GM18499 (cell line): ENCODE measurements around the gene FRAS1.
"Not testable (repeated sequence)": the region's sequence is repeated elsewhere in the genome, so short reads cannot be mapped to it uniquely, and the experiment has no call there.

Source experiments
- ATAC-seq: cut with Tn5 transposase; IDR thresholded peaks from one replicate; pipeline ENCODE4 v1.9.1; 2021; ENCODE audit warnings: moderate number of reproducible peaks; ENCODE audit not compliant: insufficient read depth, unreplicated experiment

Gene FRAS1

DNA sequence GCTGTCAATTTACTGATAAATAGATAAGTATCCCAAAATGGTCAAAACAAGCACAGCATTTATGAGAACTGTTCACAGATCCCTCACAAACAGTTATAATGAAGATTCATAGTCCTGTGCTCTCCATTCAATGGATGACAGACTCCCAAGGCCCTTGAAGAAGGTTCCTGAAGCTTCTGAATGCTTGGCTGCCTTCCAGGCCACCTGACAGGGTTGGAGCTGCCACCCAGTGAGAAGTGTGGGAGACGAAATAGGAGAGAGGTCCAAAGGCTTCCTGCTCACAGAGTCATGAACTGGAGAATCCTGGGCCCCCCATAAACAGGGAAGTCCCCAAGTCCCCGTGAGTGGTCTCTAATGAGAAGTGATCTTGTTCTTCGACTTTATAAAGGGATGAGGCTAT, 468.4 kb downstream of the FRAS1 start:
- ATAC-seq = no peak

DNA sequence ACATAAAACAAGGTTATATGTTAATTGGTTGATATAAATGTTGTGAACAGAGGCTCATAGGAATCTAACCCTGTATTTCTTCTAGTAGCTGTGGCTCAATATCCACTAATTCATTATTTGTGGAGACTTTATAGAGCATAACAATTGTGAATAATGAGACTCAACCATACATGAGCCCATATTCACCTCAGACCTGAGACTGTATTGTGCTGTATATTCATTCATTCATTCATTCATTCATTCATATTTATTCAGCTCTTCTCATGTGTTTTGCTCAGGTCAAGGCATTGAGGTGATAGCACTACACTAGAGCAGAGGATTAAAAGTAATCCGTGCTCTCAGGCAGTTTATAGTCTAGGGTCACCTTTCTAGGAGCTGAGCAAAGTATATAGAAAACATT, 470.0 kb downstream of the FRAS1 start:
- ATAC-seq = no peak

DNA sequence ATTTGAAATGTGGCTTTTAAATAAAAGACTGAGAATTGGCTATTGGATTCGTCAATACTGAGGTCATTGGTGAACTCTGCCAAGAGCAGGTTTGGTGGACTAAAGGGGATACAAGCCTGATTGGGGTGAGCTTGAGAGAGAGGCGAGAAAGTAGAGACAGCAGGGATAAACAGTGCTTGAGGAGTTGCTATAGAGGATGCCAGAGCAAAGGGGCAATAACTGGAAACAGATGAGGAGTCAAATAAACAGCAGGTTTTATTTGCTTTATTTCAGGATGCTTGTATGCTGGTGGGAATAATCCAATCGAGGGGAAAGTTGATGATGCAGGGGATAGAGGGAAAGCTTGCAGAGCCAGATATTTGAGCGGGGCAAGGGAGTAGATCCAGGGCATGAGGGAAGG, 470.4 kb downstream of the FRAS1 start:
- ATAC-seq = no peak

DNA sequence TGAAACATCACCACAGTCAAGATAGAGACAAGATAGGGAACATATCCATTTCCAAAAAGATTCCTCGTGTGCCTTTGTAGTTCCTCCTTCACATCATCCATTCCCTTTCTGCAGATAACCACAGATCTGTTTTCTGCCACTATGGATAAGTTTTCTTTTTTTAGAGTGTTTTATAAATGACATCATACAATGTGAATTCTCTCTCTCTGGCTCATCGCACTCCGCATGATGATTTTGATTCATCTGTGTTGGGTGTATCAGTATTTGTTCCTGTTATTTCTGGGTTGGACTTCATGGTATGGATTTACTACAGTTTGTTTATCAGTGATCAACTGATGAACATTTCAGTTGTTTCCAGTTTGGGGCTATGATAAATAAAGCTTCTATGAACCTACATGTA, 471.2 kb downstream of the FRAS1 start:
- no peak for ATAC-seq

DNA sequence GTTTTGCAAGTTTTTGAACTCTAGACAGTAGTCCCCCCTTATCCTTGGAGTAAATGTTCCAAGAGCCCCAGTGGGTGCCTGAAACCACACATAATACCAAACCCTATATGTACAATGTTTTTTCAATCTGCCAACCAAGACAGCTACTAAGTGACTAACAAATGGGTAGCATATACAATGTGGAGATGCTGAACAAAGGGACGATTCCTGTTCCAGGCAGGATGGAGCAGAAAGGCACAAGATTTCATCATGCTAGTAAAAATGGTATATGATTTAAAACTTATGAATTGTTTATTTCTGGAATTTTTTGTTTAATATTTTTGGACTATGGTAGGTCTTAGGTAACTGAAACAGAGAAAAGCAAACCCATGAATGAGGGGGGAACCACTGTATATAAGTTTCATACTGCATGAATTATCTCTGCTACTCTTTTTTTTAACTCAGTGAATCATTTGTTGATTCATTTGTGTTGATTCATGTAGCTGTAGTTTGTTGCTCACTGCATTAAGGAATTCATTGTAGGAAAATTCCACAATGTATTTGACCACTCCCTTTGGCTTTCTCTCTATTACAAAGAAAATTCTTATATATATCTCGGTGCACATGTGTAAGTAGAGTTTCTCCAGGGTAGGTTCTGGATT, 472.6 kb downstream of the FRAS1 start:
- ATAC-seq = no peak

DNA sequence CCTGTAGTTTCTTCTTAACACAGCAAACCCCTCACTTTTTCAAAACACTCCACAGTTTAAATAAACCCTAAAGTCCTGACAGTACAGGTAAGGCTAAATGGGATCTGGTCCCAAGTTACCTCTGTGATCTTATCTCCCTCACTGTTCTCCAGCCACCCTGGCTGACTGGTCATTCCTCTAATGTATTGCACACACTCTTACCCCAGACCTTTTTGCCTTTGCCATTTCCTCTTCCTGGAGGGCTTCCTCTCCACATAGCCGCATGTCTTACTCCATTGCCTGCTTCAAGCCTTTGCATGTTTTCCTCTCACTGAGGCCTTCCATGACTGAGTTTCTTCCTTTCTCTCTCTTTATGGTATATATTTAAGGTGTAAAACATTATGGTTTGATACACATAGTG, 474.9 kb downstream of the FRAS1 start:
- ATAC-seq = no peak

DNA sequence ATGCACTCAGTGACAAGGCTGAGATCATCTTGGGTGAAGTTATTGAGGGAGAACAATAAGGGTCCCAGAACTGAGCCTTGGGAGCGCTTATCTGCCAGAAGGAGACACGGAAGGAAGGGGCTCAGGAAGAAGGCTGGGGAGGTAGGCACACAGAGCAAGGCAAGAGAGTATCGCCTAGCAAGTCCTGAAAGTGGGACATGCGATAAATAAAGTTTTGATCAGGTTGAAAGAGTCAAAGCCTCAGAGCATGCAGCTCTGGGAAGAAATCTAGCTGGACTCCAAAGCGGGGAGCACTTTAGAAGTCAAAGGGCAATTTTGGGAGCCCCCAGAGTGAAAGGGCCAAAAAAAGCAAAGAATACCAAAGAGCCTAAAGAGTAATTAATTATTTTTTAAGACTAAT, 476.7 kb downstream of the FRAS1 start:
- no peak for ATAC-seq

DNA sequence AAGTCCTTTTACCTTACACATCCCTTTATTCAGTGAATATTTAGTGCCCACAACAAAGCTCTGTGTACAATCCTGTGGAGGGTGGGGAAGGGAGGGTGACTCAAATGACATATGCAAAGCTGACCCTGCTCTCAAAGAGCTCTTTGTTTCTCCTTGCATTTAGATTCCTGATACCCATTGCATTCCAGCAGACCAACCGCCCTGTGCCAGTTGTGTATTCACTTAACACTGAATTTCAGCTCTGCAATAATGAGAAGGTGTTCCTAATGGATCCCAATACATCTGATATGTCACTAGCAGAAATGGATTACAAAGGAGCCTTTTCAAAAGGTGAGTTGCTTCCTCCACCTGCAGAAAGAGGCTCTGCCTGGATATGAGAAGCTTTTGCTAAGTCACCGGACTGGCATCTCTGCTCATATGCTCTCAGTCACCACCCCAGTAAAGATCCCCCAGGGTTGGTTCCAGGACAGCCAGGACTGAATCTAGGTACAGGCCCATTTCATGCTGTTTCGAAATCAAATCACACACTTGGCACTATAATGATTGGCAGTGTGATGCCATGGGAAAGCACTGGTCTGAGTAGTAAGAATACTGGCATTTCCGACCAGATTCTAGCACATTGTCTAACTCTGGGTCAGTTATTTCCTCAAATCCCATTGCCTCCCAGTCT, 477.3 kb downstream of the FRAS1 start:
- no peak for ATAC-seq

DNA sequence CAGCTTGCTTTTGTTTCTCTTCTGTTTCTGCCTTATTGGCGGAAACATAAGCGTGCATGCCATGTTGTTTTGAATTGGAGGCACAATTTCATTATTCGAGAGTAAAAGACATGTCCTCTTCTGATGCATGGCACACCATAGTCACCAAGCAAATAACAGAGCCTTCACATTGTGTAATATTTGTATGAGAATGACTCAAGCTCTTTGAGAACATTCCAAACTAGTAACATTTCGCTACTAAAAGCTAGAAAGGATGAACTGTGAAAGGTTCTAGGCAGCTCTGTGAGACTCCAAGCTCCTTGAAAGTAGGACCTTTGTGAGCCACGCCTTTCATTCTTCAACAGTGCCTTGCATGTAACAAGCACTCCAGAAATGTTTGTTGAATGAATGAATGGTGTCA, 485.2 kb downstream of the FRAS1 start:
- no peak for ATAC-seq

DNA sequence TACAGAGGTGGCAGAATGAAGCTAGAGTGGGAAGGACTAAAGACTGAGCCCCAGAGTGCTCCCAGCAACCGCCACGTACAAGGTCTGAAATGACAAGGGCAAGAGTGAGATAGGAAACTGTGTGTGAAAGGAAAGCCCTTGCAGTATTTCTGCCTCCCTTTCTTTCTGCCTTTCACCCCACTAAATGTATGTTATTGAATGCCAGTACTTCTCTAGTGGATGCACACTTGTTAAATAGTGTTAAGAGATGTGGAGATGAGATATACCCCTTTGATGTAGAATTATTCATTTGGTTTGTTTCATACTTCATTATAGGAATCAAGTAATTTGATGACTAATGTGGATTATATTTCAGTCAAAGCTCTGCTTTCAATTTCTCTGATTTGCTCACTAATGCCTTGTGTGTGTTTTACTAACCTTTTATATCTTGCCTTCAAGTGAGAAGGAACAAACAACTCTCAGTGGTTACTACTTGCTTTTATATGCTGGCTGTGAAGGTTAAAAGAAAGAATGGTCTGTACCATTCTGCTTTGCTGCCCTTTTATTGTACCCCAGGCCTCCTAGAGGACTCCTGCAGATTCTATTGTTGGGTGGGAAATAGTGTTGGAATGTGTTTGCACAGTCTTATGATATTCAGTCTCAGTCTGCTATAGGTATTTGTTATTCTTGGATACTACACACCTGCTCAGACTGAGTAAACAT, 486.5 kb downstream of the FRAS1 start:
- no peak for ATAC-seq

DNA sequence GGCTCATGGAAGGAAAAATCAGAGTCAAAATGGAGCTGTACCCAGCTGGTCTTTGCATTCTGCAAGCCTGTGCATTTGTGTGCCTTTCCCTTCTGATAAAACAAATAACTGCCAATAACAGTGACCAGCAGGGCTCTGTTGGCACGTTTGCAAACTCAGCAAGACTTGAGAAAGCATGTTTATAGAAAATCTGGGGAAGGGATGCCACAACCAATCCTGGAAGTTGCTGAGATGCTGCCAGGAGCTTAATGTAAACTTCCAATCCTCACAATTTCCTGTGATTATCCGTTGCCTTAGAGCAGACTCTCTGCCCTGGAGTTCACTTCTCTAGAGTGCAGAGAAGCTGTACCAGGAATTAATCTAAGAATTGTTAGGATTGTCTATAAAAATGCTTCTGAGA, 487.6 kb downstream of the FRAS1 start:
- no peak for ATAC-seq

DNA sequence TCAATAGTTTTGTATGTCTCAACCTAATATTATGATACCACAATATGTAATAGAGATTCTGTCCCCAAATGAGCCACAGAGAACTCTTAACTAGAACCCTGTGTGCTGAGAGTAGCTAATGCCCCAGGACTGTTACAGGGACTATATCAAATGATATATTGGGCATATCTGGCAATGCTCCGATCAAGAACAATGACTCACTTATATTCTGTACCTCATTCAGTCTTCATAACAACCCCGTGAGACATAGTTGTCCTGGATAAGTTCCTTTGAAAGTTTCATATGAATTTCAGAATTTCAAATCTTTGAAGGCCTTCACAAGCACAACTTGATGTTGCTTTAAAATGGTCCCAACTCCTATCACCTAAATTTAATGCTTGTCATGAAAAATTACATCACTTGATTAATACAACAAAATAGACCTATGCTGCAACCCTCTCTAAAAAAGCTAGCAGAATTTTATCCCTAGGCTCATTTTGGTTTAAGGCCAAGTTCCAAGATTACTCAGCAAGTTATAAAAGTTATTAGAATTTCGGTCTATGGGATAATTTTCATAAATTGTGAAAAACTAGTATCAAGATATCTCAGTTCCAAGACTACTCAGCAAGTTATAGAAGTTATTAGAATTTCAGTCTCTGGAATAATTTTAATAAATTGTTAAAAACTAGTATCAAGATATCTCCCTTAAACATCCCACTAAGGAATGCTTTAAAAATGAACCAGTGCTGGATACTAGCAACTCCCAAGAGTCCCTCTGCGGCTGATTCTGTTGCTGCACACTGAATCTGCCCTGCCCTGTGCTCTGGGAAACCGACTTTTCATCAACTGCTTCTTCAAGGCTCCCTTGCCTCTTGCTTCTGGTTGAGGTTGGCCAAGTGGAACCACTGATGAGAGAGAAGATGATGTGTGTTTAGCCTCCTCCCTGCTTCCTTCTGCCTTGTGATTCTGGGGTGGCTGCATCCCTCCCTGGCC, 488.4 kb downstream of the FRAS1 start:
- ATAC-seq = no peak

DNA sequence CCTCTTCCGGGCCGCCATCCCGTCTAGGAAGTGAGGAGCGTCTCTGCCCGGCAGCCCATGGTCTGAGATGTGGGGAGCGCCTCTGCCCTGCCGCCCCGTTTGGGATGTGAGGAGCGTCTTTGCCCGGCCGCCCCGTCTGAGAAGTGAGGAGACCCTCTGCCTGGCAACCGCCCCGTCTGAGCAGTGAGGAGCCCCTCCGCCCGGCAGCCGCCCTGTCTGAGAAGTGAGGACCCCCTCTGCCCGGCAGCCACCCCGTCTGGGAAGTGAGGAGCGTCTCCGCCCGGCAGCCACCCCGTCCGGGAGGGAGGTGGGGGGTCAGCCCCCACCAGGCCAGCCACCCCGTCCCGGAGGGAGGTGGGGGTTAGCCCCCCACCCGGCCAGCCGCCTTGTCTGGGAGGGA, 490.8 kb downstream of the FRAS1 start:
- ATAC-seq = not testable (repeated sequence)

DNA sequence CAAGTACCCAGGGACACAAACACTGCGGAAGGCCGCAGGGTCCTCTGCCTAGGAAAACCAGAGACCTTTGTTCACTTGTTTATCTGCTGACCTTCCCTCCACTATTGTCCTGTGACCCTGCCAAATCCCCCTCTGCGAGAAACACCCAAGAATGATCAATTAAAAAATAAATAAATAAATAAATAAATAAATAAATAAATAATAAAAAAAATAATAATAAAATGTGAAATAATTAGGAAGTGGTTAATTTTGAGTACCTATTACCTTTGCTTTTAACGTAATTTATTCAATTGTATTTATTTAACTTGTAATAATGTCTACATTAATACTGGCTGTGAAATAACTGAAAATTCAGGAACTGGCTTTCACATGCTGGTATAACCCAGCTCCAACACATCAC, 491.8 kb downstream of the FRAS1 start:
- ATAC-seq = not testable (repeated sequence)

DNA sequence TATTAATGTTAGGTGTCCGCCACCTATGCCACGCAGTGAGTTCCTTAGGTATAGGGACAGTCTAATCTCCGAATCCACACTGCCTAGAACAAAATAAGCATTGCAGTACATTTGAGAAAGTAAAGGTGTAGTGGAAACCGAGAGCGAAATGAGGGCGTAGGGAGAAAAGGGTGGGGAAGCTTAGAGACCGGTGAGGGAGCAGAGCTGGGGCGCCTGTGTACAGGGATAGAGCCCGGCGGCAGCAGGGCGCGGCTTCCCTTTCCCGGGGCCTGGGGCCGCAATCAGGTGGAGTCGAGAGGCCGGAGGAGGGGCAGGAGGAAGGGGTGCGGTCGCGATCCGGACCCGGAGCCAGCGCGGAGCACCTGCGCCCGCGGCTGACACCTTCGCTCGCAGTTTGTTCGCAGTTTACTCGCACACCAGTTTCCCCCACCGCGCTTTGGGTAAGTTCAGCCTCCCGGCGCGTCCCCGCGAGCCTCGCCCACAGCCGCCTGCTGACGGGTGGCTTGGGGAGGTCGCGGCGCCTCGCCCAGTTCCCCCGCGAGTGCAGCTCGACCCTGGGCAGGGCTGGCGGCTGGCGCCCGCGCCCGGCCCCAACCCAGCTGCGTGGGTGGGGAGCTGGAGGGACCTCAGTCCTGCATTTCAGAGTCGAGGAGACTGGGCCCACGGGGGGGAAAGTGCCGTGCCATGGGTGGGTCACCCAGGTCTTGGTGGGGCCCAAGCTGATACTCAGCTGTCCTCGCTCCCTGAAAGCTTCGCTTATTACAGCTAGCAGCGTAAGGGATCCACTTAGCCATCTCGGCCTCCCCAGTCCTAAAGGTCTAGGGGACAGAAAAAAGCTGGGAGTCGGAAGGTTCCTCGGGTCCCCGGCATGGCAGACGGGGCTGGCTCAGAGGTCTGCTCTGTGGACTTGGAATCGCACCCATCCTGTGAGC, 494.6 kb downstream of the FRAS1 start, which contains the start of gene ANXA3:
TSS of gene ANXA3 (plus strand) at position 351 of the 932 bp plus-strand sequence. CDS start 2,704 bp downstream, outside the sequence.
- ATAC-seq = no peak

DNA sequence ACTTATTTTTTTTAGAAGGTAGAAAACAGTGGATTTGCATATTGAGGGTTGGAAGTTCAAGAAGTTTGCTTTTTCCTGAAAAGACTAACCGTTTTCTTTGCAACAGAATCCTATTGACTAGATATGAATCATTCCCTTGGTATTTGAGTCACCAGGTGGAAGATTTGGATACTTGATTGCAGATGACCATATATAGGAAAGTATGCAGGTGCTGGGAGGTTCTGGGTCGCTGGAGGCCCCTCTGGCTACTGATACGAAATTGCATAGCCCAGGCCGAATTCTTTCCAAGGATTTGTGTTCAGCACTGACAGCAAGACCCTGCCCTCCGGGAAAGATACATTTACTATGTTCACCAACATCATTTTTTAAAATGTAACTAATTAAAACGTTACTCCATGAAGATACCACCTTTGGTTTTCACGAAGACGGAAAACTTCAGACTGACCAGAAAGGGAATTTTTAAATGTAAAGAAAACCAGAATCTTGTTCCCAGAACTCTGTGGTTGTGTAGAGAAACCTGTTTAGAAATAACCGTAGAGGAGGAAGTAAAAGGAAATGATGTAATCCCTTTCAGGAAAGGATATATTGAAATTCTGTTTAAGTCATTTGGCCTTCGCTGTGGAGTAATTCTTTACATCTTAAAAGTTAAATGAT, 495.4 kb downstream of the FRAS1 start:
- no peak for ATAC-seq

DNA sequence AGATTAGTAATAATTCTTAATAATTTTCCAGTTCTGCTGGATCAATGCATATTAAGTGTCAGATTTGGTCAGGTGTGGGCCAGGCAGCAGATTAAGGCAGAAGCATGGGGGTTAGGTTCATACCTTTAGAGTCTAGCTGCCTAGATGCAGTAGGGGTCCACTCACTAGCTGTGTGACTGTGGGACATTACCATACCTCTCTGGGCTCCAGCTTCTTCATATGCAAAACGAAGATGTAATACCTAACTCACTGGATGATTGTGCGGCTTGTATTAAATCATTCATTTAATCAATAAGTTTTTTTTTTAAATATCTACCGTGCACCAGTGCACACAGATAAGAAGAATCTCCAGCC, 495.9 kb downstream of the FRAS1 start:
- ATAC-seq = no peak

DNA sequence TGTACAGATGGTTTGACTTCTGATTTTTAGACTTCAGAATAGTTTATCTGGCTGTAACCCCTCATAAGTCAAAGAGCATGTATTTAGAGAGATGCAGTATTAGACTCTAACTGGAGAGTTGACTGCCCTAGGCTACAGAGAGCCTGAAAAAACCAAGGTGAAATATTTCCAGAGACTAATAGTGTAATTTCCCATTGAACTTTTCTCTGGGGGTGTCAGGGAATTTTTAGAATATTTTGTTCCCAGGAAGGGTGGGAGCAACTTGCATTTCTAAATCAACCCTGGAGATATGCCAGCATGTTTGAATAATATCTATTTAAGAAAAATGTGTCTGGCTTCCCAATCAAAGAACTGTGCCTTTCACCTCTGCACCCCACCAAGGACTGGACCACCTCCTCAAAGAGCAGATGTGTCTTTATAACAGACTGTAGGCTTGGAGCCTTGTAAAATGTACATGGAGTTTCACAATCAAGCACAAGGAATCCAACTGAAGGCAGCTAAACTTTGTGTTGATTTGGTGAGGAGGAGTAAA, 496.5 kb downstream of the FRAS1 start:
- no peak for ATAC-seq

DNA sequence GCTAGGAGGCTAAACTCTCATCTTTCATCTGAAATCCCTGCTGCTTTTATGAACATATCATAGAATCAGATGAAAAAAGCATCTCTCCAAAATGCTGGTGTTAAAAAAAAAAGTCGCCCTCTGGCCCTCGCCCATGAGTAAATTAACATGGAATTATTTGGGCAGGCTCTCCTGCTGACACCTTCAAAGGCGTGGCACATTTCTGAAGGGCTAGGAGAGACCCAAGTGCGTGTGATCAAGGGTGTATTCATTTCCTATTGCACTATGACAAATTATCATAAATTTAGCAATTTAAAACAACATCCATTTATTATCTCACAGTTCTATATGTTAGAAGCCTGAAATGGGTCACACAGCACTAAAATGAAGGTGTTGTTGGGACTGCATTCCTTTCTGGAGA, 499.5 kb downstream of the FRAS1 start:
- no peak for ATAC-seq
